SK-N-SH (cell line): Measurements from ENCODE around the gene CCDC148. TPM values are rescaled to one million over a fixed set of nuclear protein-coding genes. Genes with fewer than 3 reads are reported as not detected.

Experiments used
- CTCF ChIA-PET: fragments of 300-600, 350-600 bp; formaldehyde crosslinking; extraction: SDS; loops from one replicate; lab custom pipeline; 2021; lab: Yijun Ruan, JAX
- POLR2A ChIA-PET: fragments of 350-600 bp; sonication (Branson Sonifier 250); formaldehyde crosslinking; extraction: SDS; loops from one replicate; lab custom pipeline; 2020; ENCODE audit warnings: antibody characterized with exemption, inconsistent platforms; lab: Yijun Ruan, JAX
- DNase-seq: peaks from one replicate; pipeline ENCODE4 v3.0.0; 2012
- H2AFZ ChIP-seq: fragments of 200-600 bp; sonication (generic); 2 replicates; pipeline ENCODE4 v1.8.1; 2016; ENCODE audit warnings: antibody characterized with exemption, mild to moderate bottlenecking, low read depth
- H3F3A ChIP-seq: fragments of 200-600 bp; sonication (generic); replicated peaks from 2 replicates; pipeline ENCODE3; 2016; ENCODE audit warnings: antibody characterized with exemption, mild to moderate bottlenecking; ENCODE audit not compliant: insufficient read depth
- H3K27ac ChIP-seq, 2 experiments: fragments of 200-500 bp in 1 of 2; fragments of 200-600 bp in 1 of 2; sonication (Bioruptor generic) in 1 of 2; sonication (generic), shearing (Covaris generic) in 1 of 2; 2 replicates each; pipeline versions ENCODE4 v1.5.1 to v1.6.1; 2014 to 2016; ENCODE audit warnings: low read depth in 2 of 2, inconsistent platforms in 1 of 2, low read length in 1 of 2, mild to moderate bottlenecking in 1 of 2, mixed read lengths in 1 of 2
- H3K27me3 ChIP-seq: fragments of 200-600 bp; sonication (generic), shearing (Covaris generic); 2 replicates; pipeline ENCODE4 v1.6.1; 2016; ENCODE audit warnings: mixed run types; ENCODE audit not compliant: insufficient read depth
- H3K36me3 ChIP-seq, 2 experiments: fragments of 200-500 bp in 1 of 2; fragments of 200-600 bp in 1 of 2; sonication (Bioruptor generic) in 1 of 2; sonication (generic) in 1 of 2; replicated peaks in 1 of 2; 2 replicates each; pipeline versions ENCODE3 to v1.5.1; 2014 to 2016; ENCODE audit warnings: low read length in 1 of 2, mild to moderate bottlenecking in 1 of 2; ENCODE audit not compliant: insufficient read depth in 2 of 2, control insufficient read depth in 1 of 2
- H3K4me1 ChIP-seq, 2 experiments: fragments of 200-500 bp in 1 of 2; fragments of 200-600 bp in 1 of 2; sonication (Bioruptor generic) in 1 of 2; sonication (generic), shearing (Covaris generic) in 1 of 2; 2 replicates each; pipeline versions ENCODE4 v1.5.1 to v1.6.1; 2014 to 2016; ENCODE audit warnings: low read depth in 1 of 2, low read length in 1 of 2, mixed run types in 1 of 2; ENCODE audit not compliant: insufficient read depth in 2 of 2, control insufficient read depth in 1 of 2
- H3K4me2 ChIP-seq: fragments of 200-600 bp; sonication (generic), shearing (Covaris generic); 2 replicates; pipeline ENCODE4 v1.6.1; 2017; ENCODE audit warnings: mixed run types
- H3K4me3 ChIP-seq, 2 experiments: fragments of 200-500 bp in 1 of 2; fragments of 200-600 bp in 1 of 2; sonication (Bioruptor generic) in 1 of 2; sonication (generic), shearing (Covaris generic) in 1 of 2; 2 replicates each; pipeline versions ENCODE4 v1.5.1 to v1.8.1; 2014 to 2016; ENCODE audit warnings: low read depth in 2 of 2, inconsistent platforms in 1 of 2, low read length in 1 of 2, mild to moderate bottlenecking in 1 of 2, mixed read lengths in 1 of 2, moderate library complexity in 1 of 2
- H3K79me2 ChIP-seq: fragments of 200-600 bp; sonication (generic); 2 replicates; pipeline ENCODE4 v1.8.1; 2017; ENCODE audit warnings: mild to moderate bottlenecking; ENCODE audit not compliant: insufficient read depth
- H3K9ac ChIP-seq: fragments of 200-600 bp; sonication (generic); 2 replicates; pipeline ENCODE4 v1.6.1; 2017; ENCODE audit warnings: mixed run types
- H3K9me2 ChIP-seq: fragments of 200-600 bp; sonication (generic); 2 replicates; pipeline ENCODE4 v1.6.1; 2017; ENCODE audit warnings: mixed run types
- H3K9me3 ChIP-seq: fragments of 200-600 bp; sonication (generic); 2 replicates; pipeline ENCODE4 v1.6.1; 2017; ENCODE audit warnings: mixed run types, mild to moderate bottlenecking, moderate library complexity
- H4K20me1 ChIP-seq: fragments of 200-600 bp; sonication (generic); 2 replicates; pipeline ENCODE4 v1.6.1; 2017; ENCODE audit warnings: mild to moderate bottlenecking, mixed run types; ENCODE audit not compliant: insufficient read depth
- CHD2 ChIP-seq: fragments of 150-350 bp; IDR thresholded peaks from 2 replicates; pipeline ENCODE4 v1.6.1; 2018; ENCODE audit warnings: low read length; ENCODE audit not compliant: partially characterized antibody
- ELF1 ChIP-seq: IDR thresholded peaks from 2 replicates; pipeline ENCODE4 v1.4.0; 2012
- EP300 ChIP-seq, 2 experiments: IDR thresholded peaks; 2 replicates each; pipeline versions ENCODE4 v1.4.0 to v1.6.1; 2012; ENCODE audit warnings: borderline replicate concordance in 1 of 2, low read depth in 1 of 2, low read length in 1 of 2
- FOSL2 ChIP-seq: IDR thresholded peaks from 2 replicates; pipeline ENCODE4 v1.4.0; 2012; ENCODE audit warnings: low read depth, mild to moderate bottlenecking, moderate library complexity, borderline replicate concordance
- JUND ChIP-seq: IDR thresholded peaks from 2 replicates; pipeline ENCODE4 v1.4.0; 2012
- MEF2A ChIP-seq: IDR thresholded peaks from 2 replicates; pipeline ENCODE4 v1.4.0; 2012; ENCODE audit warnings: low read depth, borderline replicate concordance
- MXI1 ChIP-seq: IDR thresholded peaks from 2 replicates; pipeline ENCODE4 v1.6.1; 2012; ENCODE audit warnings: mild to moderate bottlenecking, low read depth, low read length, improper control_type of control experiment
- NFIC ChIP-seq: IDR thresholded peaks from 2 replicates; pipeline ENCODE4 v1.4.0; 2012; ENCODE audit warnings: borderline replicate concordance
- NRF1 ChIP-seq: IDR thresholded peaks from 2 replicates; pipeline ENCODE4 v1.6.1; 2012; ENCODE audit warnings: low read depth, mild to moderate bottlenecking, low read length
- RFX5 ChIP-seq: IDR thresholded peaks from 2 replicates; pipeline ENCODE4 v1.6.1; 2012; ENCODE audit warnings: mild to moderate bottlenecking, improper control_type of control experiment, low read length
- RXRA ChIP-seq: IDR thresholded peaks from 2 replicates; pipeline ENCODE4 v1.4.0; 2012; ENCODE audit warnings: low read depth, mild to moderate bottlenecking, borderline replicate concordance
- SIN3A ChIP-seq: IDR thresholded peaks from 2 replicates; pipeline ENCODE4 v1.6.1; 2012; ENCODE audit warnings: low read depth, mild to moderate bottlenecking, low read length, moderate library complexity, borderline replicate concordance
- SMC3 ChIP-seq: IDR thresholded peaks from 2 replicates; pipeline ENCODE4 v1.6.1; 2012; ENCODE audit warnings: low read depth, low read length, improper control_type of control experiment
- TCF12 ChIP-seq: IDR thresholded peaks from 2 replicates; pipeline ENCODE4 v1.4.0; 2012
- USF2 ChIP-seq: fragments of 150-350 bp; IDR thresholded peaks from 2 replicates; pipeline ENCODE4 v1.6.1; 2017; ENCODE audit warnings: antibody characterized with exemption, low read length, low read depth, borderline replicate concordance
- YY1 ChIP-seq: IDR thresholded peaks from 2 replicates; pipeline ENCODE4 v1.4.0; 2012; ENCODE audit warnings: low read depth, mild to moderate bottlenecking
- WGBS: methylation state at CpG from one replicate; pipeline ENCODE4 v1.1.6; 2017; ENCODE audit warnings: low lambda C conversion rate; 5-methylcytosine and 5-hydroxymethylcytosine counted together
- polyA plus RNA-seq, 3 experiments: library from polyadenylated mRNA; depleted of rRNA; stranded (reverse); fragments of >200 nt; gene quantifications; 2 replicates each; pipeline ENCODE4 v1.2.3, GENCODE V29; 2012
- TF ChIP-seq, protein P1 (sequence below): IDR thresholded peaks from 2 replicates; pipeline ENCODE4 v1.4.0; 2012; ENCODE audit warnings: low read depth, borderline replicate concordance
- TF ChIP-seq, protein P2 (sequence below): fragments of 200-600 bp; sonication (generic); IDR thresholded peaks from 2 replicates; pipeline ENCODE4 v1.6.1; 2017; ENCODE audit warnings: antibody characterized with exemption, mild to moderate bottlenecking, moderate library complexity
- TF ChIP-seq, protein P3 (sequence below): IDR thresholded peaks from 2 replicates; pipeline ENCODE4 v1.4.0; 2012; ENCODE audit warnings: low read depth

CCDC148 gene
- polyA plus RNA-seq, 1 of the 3 experiments (the other 2 are of a cell fraction), result 0.18 TPM

GRCh38 chr2:158184001-158184400 is 272.6 kb downstream of the CCDC148 start:
- CTCF ChIA-PET, result interaction anchor here (2.5 kb wide), 1 partner anchor 562 kb away, joined by 6 read pairs; no protein-coding TSS in a partner anchor

More at GRCh38 chr2:158184001-158184400, 272.6 kb downstream of the CCDC148 start:
- Histone ChIP-seq H3K4me3 (no peak overlapping the region), H3K36me3 (no peaks in the 10 kb centered on the region), H3F3A (no peaks in the 10 kb centered on the region), H3K4me1 (no peaks in the 10 kb centered on the region), H3K27me3 (no peaks in the 10 kb centered on the region), H2AFZ (no peak overlapping the region), H3K9ac (no peak overlapping the region), H3K4me2 (no peak overlapping the region), H3K9me2 (no peaks in the 10 kb centered on the region), H3K27ac (no peak overlapping the region), H3K9me3 (no peaks in the 10 kb centered on the region), H3K79me2 (no peaks in the 10 kb centered on the region), H4K20me1 (no peaks in the 10 kb centered on the region)
- WGBS, result 13% methylated on average over 1 of the region's 1 CpG
- TF ChIP-seq FOSL2, result no peak
- TF ChIP-seq, protein P1, sequence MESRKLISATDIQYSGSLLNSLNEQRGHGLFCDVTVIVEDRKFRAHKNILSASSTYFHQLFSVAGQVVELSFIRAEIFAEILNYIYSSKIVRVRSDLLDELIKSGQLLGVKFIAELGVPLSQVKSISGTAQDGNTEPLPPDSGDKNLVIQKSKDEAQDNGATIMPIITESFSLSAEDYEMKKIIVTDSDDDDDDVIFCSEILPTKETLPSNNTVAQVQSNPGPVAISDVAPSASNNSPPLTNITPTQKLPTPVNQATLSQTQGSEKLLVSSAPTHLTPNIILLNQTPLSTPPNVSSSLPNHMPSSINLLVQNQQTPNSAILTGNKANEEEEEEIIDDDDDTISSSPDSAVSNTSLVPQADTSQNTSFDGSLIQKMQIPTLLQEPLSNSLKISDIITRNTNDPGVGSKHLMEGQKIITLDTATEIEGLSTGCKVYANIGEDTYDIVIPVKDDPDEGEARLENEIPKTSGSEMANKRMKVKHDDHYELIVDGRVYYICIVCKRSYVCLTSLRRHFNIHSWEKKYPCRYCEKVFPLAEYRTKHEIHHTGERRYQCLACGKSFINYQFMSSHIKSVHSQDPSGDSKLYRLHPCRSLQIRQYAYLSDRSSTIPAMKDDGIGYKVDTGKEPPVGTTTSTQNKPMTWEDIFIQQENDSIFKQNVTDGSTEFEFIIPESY, result no peak
- no peak for TF ChIP-seq YY1
- TF ChIP-seq NFIC, result no peak
- TF ChIP-seq SMC3, result no peak
- TF ChIP-seq MEF2A, result no peak
- TF ChIP-seq RFX5, result no peak
- no peak for TF ChIP-seq RXRA
- no peak for TF ChIP-seq NRF1
- TF ChIP-seq SIN3A, result no peak
- TF ChIP-seq ELF1, result no peak
- no peak for TF ChIP-seq USF2
- TF ChIP-seq, protein P2, sequence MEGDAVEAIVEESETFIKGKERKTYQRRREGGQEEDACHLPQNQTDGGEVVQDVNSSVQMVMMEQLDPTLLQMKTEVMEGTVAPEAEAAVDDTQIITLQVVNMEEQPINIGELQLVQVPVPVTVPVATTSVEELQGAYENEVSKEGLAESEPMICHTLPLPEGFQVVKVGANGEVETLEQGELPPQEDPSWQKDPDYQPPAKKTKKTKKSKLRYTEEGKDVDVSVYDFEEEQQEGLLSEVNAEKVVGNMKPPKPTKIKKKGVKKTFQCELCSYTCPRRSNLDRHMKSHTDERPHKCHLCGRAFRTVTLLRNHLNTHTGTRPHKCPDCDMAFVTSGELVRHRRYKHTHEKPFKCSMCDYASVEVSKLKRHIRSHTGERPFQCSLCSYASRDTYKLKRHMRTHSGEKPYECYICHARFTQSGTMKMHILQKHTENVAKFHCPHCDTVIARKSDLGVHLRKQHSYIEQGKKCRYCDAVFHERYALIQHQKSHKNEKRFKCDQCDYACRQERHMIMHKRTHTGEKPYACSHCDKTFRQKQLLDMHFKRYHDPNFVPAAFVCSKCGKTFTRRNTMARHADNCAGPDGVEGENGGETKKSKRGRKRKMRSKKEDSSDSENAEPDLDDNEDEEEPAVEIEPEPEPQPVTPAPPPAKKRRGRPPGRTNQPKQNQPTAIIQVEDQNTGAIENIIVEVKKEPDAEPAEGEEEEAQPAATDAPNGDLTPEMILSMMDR, result no peak
- TF ChIP-seq, protein P3, sequence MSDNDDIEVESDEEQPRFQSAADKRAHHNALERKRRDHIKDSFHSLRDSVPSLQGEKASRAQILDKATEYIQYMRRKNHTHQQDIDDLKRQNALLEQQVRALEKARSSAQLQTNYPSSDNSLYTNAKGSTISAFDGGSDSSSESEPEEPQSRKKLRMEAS, result no peak
- no peak for TF ChIP-seq JUND
- no peak for TF ChIP-seq TCF12
- TF ChIP-seq MXI1, result no peak
- TF ChIP-seq CHD2, result no peak
- no peak for TF ChIP-seq EP300 (IDR thresholded peaks at IDR 0.05; ENCODE audit: borderline replicate concordance in 1 of 2, low read depth in 1 of 2, low read length in 1 of 2)
- POLR2A ChIA-PET, result no interaction called here
- no peak for DNase-seq
